GM18907 (cell line): ENCODE data around the gene GCM1.

Experiments used
- ATAC-seq: cut with Tn5 transposase; IDR thresholded peaks from one replicate; pipeline ENCODE4 v1.9.1; 2021; ENCODE audit warnings: mild to moderate bottlenecking, moderate library complexity; ENCODE audit not compliant: unreplicated experiment

The GCM1 gene

GRCh38 chr6:53152576-53152975 lies 3.9 kb upstream of the GCM1 start:
- no peak for ATAC-seq

- no peak for ATAC-seq
Observed at GRCh38 chr6:53151676-53152075, 3.0 kb upstream of the GCM1 start.

- ATAC-seq, result no peak
Observed at GRCh38 chr6:53144802-53145201, 3.8 kb downstream of the GCM1 start.

- ATAC-seq, result no peak
Observed at GRCh38 chr6:53143710-53144109, 4.9 kb downstream of the GCM1 start.

GRCh38 chr6:53142810-53143209 lies 5.8 kb downstream of the GCM1 start:
- no peak for ATAC-seq

- no peak for ATAC-seq
Observed at GRCh38 chr6:53139841-53140413, 8.7 kb downstream of the GCM1 start.

GRCh38 chr6:53136000-53136609 lies 12.5 kb downstream of the GCM1 start:
- no peak for ATAC-seq

- no peak for ATAC-seq
Observed at GRCh38 chr6:53134601-53135235, 13.9 kb downstream of the GCM1 start.

GRCh38 chr6:53133961-53134360 lies 14.7 kb downstream of the GCM1 start:
- no peak for ATAC-seq

GRCh38 chr6:53130569-53131290 lies 17.9 kb downstream of the GCM1 start:
- ATAC-seq, result no peak

GRCh38 chr6:53128842-53129241 lies 19.8 kb downstream of the GCM1 start:
- no peak for ATAC-seq

GRCh38 chr6:53125276-53125675 lies 23.4 kb downstream of the GCM1 start:
- ATAC-seq, result no peak

- ATAC-seq, result no peak
Observed at GRCh38 chr6:53124131-53124800, 24.4 kb downstream of the GCM1 start.

- ATAC-seq, result no peak
Observed at GRCh38 chr6:53119772-53120409, 28.8 kb downstream of the GCM1 start.

- ATAC-seq, result no peak
Observed at GRCh38 chr6:53119349-53119748, 29.3 kb downstream of the GCM1 start.

GRCh38 chr6:53115741-53116140 lies 32.9 kb downstream of the GCM1 start:
- no peak for ATAC-seq

- ATAC-seq, result no peak
Observed at GRCh38 chr6:53115113-53115512, 33.5 kb downstream of the GCM1 start.

GRCh38 chr6:53113742-53114141 lies 34.9 kb downstream of the GCM1 start:
- no peak for ATAC-seq

GRCh38 chr6:53112871-53113270 lies 35.8 kb downstream of the GCM1 start:
- no peak for ATAC-seq

- no peak for ATAC-seq
Observed at GRCh38 chr6:53112404-53112803, 36.2 kb downstream of the GCM1 start.

GRCh38 chr6:53111865-53112264 lies 36.8 kb downstream of the GCM1 start:
- no peak for ATAC-seq
